ENCODE measurements around the gene PIGT.

Gene PIGT

GRCh38 chr20:45432294-45432693 lies 16.4 kb downstream of the PIGT start:
- DNase-seq: no peak

- no peak for DNase-seq
Observed at GRCh38 chr20:45433316-45433715, 17.4 kb downstream of the PIGT start.

DNA sequence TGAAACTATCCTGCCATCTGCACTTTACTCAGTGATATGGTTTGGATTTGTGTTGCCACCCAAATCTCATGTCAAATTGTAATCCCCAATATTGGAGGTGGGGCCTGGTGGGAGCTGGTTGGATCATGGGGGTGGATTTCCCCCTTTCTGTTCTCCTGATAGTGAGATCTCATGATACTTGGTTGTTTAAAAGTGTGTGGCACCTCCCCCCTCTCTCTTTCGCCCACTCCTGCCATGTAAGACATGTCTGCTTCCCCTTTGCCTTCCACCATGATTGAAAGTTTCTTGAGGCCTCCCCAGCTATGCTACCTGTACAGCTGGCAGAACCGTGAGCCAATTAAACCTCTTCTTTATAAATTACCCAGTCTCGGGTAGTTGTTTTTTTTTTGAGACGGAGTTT lies 18.0 kb downstream of the PIGT start:
- no peak for DNase-seq

DNA sequence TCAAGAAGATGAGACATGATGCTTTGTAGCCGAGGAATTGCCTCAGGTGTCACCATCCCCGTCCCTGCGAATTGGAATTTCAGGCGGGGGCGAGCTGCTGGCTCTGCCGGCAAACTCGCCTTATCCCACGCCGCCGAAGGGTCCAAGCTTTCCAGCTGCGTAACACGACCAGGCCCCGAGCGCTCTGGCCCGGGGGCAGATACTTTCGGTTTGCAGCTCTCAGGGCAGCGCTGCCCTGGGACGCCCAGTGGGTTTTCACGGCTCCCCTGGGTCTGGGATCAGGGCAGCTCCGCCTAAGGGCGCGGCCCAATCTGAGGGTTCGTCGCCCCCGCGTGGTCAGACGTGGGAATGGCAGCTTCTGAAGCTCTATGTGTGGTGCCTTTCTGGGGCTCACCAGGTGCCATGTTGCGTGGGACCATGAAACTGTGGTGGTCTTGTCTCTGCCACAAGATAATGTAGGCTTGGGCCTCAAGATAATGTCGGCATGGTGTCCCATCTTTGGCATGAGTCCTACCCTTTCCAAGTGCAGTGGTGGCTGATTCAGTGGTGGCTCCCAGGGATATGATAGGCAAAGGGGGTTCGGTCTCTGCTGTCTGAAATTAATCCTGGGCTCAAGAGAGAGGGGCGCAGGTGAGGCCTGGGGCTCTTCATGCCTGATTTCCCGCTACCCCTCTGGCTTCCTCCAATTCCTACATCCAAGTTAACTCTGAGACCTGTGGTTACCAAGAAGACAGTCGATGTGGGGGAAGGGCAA lies 21.0 kb downstream of the PIGT start:
- peak; percentile 83 for DNase-seq

DNA sequence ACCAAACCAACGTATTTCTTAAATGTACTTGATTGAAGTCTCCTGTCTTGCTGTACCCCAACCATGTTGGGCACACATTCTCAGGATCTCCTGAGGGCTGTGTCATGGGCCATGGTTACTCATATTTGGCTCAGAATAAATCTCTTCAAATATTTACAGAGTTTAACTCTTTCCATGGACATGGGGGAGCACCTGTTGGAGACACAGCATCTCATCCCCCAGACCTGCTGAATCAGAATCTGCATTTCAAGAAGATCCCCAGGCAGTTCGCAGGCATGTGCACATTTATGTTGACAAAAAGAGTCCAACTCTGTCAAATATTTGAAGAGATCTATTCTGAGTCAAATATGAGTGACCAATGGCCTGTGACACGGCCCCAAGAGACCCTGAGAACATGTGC lies 24.5 kb downstream of the PIGT start:
- no peak for DNase-seq

DNA sequence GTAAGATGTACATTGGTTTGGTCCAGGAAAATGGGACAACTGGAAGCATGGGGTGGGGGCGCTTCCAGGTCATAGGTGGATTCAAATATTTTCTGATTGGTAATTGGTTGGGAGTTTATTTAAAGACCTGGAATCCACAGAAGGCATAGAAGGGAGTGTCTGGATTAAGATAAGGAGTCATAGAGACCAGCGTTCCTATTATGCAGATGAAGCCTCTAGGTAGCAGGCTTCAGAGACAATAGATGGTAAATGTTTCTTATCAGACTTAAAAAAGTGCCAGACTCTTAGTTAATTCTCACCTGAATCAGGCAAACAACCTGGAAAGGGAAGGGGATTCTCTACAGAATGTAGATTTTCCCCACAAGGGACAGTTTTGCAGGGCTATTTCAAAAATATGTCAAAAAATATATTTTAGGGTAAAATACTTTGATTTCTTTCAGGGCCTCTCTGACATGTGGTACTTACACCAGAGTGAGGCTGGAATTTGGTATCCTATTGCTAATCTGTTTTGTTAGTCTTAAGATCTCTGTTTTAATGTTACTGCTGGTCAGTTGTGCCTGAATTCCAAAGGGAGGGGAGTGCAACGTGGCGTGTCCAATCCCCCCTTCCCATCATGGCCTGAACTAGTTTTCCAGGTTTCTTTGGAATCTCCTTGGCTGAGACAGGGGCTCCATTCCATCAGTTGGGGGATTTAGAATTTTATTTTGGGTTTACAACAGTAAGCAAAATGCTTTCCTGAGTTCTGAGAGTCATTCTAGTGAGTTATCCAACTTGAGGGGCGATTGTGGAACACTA lies 25.1 kb downstream of the PIGT start:
- DNase-seq: no peak

DNA sequence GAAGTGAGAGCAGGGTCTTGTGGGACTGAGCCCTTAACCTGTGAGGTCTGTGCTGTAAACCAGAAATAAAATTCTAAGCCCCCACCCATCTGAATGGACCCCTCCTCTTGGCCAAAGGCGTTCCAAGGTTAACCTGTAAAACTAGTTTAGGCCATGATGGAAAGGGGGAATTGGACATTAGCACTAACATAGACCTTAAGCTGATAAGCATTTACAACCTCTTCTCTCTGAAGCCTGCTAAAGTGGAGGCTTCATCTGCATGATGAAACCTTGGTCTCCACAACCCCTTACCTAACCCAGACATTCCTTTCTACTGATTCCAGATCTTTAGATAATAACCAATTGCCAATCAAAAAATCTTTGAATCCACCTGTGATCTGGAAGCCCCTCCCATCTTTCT lies 25.8 kb downstream of the PIGT start:
- no peak for DNase-seq

DNA sequence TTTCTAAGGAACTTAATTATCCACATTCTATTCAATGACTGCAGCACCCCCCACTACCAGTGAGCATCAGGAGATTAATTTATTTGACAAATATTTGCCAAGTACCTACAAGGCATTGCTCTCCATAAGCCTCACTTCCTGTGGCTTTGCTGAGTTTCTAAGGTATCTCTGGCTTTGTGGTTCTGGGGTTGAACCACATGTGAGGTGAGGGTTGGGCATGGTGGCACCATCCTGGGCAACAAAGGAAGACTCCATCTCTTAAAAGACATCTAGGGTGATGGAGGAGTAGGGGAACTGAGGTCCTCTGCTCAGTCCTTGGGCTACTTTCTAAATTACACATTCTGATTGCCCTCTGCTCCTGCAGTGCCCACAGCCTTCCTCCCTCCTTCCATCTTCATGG lies 28.1 kb downstream of the PIGT start:
- no peak for DNase-seq

DNA sequence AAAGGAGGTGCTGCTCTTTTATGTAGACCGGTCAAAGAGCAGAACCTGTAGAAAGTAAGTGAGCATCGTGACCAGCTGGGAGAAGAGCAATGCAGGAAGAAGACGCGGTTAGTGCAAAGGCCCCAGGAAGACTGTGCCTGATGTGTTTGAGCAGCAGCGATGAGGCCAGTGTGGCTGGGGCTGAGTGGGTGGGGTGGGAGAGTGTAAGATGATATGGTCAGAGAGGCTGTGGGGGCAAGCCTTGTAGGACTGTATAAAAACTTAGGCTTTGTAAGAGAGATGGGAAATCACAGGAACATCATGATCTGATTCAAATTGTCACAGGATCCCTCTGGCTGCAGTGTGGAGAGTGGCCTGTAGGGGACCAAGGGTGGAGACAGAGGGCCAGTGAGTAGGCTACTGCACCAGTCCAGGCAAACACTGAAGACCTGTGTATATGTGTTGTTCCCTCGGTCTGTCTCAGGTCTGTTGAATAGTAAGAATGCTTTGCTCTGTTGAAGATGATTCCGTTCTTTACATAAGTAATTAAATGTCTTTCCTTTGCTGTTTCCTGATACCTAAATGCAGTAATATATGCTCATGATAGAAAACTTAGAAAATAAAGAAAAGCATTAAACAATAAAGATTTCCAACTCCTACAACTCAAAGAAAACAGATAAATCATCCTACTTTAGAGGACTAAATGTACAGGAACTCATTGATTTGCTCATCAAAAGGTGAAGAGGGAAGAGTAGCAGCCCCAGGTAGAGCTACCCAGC lies 30.0 kb downstream of the PIGT start:
- peak; percentile 15 for DNase-seq

- no peak for DNase-seq
Observed at GRCh38 chr20:45448270-45448669, 32.3 kb downstream of the PIGT start.

DNA sequence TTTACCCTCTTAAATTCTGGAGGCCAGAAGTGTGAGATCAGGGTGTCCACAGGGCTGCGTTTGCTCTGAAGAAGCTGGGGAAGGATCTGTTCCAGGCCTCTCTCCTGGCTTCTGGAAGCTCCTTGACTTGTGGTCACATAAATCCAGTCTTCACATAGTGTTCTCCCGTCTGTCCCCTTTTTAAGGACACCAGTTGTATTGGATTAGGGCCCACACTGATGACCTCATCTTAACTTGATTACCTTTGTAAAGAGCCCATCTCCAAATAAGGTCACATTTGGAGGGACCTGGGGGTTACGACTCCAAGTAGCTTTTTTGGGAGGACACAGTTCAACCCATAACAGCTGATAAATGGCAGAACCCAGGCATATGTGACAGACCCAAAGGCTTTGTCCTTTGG lies 33.6 kb downstream of the PIGT start:
- DNase-seq: no peak

DNA sequence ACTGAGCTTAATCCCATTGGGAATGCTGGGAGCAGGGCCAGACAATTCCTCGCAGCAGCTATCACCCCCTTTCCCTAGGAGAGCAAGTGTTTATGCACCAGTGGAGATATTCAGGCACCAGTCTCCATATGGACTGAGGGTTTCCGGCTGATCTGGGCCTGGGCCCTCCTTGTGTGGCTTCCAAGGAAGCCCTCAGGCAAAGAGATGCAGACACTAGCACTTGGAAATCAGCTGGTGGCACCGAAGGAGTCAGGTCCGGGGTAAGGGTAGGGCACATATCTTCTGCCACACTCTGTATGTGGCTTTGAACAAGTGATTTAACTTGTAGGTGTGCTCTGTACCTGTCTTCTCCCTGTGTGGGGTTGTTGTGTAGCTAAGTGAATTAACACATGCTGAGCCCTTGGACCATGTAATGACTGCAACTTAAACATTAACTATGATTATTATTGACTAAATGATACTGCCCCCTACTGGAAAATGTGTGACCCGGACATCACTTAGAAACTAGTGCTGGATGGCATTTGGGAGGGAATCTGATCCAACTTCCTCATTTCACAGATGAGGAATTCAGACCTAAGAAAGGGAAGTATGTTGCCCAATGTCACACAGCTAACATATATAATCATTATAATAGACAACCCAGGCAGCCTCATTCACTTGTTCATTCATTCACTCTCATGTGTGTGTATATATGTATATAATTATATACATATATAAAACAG lies 34.3 kb downstream of the PIGT start:
- DNase-seq: no peak

GRCh38 chr20:45452238-45452637 lies 36.3 kb downstream of the PIGT start:
- no peak for DNase-seq

DNA sequence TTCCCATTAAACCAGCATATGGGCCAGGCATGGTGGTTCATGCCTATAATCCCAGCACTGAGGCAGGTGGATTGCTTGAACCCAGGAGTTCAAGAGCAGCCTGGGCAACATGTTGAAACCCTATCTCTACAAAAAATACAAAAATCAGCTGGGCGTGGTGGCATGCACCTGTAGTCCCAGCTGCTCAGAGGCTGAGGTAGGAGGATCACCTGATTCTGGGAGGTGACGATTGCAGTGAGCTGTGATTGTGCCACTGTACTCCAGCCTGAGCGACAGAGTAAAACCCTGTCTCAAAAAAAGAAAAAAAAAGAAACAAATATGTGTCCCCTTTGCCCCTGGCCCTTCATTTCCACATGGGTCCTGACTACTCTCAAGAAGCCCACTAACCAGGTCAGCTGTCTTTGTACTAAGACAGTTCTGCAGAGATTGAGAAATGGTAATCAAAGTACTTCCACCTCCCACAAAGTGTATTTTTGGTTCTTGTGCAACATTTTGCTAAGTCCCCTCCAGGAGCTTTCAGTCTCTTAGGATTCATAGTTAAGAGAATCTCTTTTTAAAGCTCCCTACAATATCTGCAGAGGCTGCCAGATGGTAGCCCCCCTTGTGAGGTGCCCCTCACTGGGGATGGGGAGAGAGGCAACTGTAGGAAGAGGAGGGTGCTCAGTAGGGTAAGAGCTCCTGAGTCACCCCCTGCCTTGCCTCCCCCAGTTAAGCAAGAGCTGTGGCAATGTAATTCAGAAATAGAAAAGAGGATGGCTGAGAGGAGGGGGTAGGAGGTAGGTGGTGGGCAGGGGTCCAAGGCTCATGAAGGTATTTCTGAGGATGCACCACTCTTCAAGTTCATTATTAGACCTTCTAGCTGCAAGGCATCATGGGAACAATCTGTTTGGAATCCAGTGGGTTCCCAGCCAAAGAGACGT lies 37.1 kb downstream of the PIGT start:
- no peak for DNase-seq

- peak; percentile 50 for DNase-seq
Observed at GRCh38 chr20:45456632-45457031, 40.7 kb downstream of the PIGT start.

- DNase-seq: no peak
Observed at GRCh38 chr20:45459606-45460005, 43.7 kb downstream of the PIGT start.

DNA sequence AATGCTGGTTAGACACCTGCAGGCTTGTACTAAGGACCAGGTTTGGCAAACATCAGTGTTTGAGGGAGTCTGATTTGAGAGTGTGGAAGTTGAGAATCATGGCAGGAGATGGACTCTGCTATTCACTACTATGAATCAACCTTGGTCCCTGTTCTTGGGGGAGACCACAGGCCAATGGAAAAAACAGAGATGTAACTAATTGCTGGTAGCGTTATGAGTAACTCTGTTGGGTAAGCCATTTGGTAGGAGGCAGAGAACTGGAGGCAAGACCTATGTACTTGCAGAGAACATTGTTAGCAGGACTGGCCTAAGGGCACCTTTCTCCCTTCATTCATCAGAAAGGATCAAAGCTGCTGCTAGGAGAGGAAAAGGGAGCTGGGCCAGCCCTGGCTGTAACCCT lies 45.3 kb downstream of the PIGT start:
- DNase-seq: no peak

DNA sequence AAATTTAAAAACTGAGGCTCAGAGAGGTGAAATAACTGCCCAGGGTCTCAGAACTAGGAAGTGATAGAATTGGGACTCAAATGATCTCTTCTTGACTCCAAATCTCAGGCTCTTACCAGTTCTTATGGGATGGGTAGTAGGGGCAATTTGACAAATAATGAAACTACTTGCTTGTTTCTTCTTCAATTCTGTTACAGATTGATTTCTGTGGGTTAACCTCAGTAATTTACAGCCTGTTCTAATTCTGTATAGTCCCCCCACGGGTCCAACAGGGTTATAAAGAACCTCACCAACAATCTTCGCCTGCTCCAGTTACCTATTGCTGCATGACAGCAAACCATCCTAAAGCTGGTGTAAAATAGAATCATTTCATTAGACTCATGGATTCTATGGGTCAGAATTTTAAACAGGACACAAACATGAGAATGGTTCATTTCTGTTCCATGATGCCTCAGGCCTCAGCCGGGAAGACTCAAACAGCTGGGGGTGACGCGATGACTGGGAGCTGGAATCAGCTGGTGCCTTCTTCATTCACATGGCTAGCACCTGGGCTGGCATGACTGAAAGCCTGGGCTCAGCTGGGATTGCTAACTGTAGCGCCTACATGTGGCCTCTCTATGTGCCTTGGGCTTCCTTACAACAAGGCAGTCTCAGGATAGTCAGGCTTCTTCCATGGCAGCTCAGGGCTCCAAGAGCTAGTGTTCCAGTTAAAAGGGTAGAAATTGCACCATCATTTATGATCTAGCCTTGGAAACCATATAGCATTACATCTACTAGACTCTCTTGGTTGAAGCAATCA lies 47.0 kb downstream of the PIGT start:
- DNase-seq: no peak

DNA sequence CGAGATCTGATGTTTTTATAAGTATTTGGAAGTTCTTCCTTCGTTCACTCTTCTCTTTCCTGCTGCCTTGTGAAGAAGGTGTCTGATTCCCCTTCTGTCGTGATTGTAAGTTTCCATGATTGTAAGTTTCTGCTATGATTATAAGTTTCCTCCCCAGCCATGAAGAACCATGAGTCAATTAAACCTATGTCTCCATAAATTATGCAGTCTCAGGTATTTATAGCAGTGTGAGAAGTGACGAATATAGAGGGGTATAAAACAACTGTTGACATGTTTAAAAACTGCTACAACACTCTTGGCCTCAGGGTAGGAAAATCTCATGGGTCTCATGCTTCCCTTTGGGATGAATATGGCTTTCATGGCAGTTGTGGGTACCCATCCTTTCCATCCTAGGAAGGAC lies 47.8 kb downstream of the PIGT start:
- DNase-seq: no peak

DNA sequence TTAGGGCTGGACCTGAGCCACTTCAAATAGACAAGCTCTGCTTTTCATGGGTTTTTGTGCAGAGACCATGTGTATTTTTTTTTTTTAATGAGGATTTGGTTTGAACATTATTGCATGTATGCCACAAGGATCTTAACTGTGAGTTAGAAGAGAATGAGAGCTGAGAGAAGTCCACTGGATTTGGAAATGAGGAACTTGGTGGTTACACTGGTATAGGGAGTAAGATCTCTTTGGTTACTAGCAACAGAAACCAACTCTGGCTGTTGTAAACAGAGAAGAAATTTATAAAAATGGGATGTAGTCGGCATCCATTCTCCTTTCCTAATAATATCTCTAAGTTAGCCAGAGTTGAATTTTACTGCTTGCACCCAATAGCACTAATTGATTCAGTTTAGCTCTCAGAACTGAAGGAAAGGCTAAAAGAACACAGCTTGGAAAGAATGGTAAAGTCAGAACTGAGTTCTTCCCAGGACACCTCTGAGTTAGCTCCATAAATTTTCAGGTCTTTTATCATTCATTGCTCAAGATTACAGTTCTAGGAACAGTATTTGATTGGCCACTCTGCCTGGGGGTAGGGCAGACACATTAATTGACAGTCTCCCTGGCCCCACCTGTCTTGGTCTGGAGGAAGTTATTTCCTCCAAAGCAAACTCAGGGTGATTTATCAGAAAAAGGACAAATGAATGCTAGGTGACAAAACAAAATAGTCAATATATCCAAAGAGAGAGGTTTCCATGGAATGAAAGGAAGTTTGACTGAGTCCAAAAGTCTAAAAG lies 49.7 kb downstream of the PIGT start:
- DNase-seq: no peak
